CD4-positive, alpha-beta T cell treated with Interferon gamma for 1 hour (primary cell): ENCODE results near the gene OGN.

Source experiments
- DNase-seq: peaks from one replicate; pipeline ENCODE4 v3.0.0-alpha.2; 2020

OGN gene

GRCh38 chr9:92402826-92403745 lies 1.3 kb downstream of the OGN start:
- no peak for DNase-seq

GRCh38 chr9:92402360-92402759 lies 2.0 kb downstream of the OGN start:
- DNase-seq, result no peak

- no peak for DNase-seq
Observed at GRCh38 chr9:92397853-92398252, 6.5 kb downstream of the OGN start.

DNA sequence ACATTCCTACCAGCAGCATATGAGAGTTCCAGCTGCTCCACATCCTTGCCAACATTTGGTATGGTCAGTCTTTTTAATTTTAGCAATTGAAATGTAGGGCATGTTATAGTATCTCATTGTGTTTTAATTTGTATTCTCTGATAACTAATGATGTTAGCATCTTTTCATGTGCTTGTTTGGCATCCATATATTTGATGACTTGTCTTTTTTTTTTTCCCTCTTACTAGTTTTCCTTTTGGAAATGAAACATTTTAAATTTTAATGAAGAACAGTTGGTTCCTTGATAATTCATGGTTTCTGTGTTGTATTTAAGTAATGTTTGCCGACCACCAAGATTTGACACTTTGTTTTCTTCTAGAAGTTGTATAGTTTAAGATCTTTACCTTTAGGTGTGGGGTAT lies 8.8 kb downstream of the OGN start:
- no peak for DNase-seq

GRCh38 chr9:92393686-92394085 lies 10.7 kb downstream of the OGN start:
- DNase-seq, result no peak

DNA sequence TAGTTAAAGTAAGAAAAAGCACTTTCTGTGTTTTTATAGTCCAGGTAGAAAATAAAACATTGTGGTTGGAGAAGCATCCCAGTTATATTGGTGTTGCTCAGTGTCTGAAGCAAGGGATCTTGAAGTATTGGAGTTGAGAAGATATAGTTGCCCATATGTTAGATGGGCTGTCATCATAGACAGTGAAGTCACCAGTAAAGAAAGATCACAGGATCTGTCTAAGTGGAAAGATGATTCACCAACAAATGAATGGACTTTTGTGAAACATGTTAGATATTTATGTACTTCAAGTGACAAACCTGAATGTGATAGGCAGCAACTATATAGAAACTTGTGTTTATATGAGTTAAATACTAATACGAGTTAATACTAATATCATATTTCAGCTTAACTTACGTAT lies 11.7 kb downstream of the OGN start:
- no peak for DNase-seq

- DNase-seq, result no peak
Observed at GRCh38 chr9:92385953-92386352, 18.4 kb downstream of the OGN start.

- DNase-seq, result no peak
Observed at GRCh38 chr9:92385477-92385876, 18.9 kb downstream of the OGN start.

GRCh38 chr9:92385001-92385400 lies 19.4 kb downstream of the OGN start:
- no peak for DNase-seq

- no peak for DNase-seq
Observed at GRCh38 chr9:92384375-92384774, 20.0 kb downstream of the OGN start.

DNA sequence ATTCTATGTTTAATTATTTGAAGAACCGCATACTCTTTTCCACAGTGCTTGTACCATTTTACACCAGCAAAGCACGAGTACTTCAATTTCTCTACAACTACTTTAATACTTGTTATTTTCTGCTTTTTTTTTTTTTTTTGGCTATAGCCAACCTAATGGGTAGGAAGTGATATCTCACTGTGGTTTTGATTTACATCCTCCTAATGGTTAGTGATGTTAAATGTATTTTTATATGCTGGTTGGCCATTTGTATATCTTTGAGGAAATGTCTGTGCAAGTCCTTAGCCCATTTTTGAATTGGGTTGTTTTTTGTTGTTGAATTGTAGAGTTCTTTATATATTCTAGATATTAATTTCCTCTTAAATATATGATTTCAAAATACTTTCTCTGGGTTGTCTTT lies 22.6 kb downstream of the OGN start:
- no peak for DNase-seq

DNA sequence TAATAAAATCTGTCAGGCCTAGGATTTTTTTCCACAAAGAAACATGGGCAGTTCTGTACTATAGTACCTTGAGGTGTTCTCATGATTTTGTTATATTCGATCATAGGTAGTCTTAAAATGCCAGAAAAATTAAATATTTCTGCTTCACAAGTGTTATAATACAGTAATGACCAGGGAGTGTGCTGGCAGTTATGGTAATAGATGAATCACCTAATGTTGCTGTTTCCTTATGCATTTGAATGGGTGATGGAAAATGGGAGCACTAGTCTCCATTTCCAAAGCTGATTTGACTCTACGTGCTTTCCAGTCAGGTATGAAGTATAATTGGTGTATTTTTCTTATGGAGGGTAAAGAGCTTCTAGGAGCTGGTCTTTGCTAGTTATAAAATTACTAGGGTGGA lies 23.8 kb downstream of the OGN start:
- no peak for DNase-seq

- no peak for DNase-seq
Observed at GRCh38 chr9:92378865-92379560, 25.4 kb downstream of the OGN start.

- no peak for DNase-seq
Observed at GRCh38 chr9:92377876-92378275, 26.5 kb downstream of the OGN start.

DNA sequence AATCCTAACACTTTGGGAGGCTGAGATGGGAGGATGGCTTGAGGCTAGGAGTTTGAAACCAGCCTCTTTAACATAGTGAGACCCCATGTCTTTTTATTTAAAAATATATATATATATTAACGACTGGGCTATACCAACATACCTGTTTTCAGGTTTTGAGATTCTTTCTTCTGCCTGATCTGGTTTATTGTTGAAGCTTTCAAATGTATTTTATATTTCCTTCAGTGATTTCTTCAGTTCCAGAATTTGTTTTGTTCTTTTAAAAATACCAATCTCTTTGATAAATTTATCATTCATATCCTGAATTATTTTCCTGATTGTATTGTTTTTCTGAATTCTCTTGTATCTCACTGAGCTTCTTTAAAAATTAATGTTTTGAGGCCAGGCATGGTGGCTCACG lies 31.2 kb downstream of the OGN start:
- DNase-seq, result no peak

- DNase-seq, result no peak
Observed at GRCh38 chr9:92369075-92369474, 35.3 kb downstream of the OGN start.

- DNase-seq, result no peak
Observed at GRCh38 chr9:92360083-92360482, 44.3 kb downstream of the OGN start.

DNA sequence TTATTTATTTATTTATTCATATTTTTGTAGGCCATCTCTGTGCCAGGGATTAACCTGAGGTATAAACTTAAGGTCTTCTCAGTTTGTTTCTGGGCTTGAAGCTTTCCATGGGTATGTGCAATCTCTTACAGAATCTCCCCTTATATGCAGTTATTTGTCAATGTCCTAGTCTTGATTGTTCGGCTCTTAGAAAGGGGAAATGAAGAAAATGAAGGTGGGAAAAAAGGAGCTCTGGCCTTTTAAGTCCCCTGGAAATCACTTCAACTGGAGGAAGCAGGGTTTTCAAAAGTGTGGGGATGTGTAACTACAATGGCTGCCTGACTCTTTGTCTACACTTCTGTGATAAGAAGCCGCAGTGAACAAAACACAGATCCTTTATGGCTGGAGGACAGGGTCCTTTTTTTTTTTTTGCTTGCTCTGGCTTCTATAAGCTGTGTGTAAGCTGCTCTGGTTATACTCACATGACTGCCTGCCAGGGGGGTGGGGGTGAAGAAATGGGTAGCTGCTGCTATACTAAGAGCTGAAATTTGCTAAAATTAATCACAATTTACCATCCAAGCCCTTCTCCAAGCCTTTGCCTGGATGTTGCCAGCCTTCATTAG lies 44.9 kb downstream of the OGN start:
- DNase-seq, result no peak

DNA sequence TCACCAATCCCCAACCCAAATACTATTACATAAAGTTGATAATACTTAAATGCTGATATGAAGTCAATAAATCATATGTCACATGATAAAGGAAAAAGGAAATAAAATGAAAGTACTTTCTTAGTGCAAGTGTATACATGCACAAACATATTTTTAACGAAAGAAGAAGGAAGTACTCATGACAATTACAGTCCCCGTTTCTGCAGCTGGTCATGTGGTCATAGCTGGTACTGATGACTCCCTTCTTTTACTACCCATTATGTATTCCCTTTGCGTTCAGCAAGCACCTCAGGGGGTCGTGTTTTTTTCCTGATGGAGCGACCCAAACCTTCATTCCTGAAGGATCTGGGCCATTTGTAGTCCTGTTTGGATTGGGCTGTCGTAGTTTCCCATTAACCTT lies 51.3 kb downstream of the OGN start:
- DNase-seq, result no peak

DNA sequence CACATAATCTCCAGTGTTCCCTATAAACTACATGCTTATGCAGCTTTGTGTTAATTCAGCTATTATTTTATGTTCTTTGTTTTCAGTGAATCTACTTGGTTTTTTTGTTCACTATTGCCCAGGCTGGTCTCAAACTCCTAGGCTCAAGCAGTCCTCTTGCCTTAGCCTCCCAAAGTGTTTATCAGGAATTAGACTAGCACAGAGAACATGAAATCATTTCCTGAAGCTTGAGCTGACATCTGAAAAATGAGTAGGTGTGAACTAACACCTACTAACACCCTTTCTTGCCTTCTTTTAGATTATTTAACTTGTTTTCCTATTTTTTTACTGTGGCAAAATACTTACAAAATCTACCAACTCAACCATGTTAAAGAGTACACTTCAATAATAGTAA lies 53.6 kb downstream of the OGN start:
- no peak for DNase-seq

GRCh38 chr9:92349771-92350739 lies 54.3 kb downstream of the OGN start:
- DNase-seq, result no peak

DNA sequence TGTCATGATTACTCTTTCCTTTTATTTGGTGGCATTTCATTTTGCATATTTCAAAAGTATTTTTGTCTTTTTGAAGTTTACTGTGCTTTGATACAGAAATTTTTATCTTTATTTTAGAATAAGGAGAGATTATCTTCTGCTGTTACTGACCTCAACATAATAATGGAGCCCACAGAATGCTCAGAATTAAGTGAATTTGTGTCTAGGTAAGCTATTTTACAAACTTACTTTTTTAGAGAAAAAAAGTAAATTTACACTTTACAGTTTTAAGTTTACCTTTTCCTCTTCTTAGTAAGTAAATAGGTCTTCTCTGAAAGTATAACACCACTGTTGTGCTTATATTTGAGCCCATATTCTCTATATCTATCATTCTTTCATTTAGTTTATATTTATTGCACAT lies 58.8 kb downstream of the OGN start:
- no peak for DNase-seq
